ENCODE results near the gene FAM227B. TPM values are rescaled to one million over a fixed set of nuclear protein-coding genes. Genes with fewer than 3 reads are reported as not detected.

The FAM227B gene
- polyA plus RNA-seq, 1 donor (not counting 4 experiments of a cell fraction or from before 2014, with no cell fraction given) = 7.2 TPM

DNA sequence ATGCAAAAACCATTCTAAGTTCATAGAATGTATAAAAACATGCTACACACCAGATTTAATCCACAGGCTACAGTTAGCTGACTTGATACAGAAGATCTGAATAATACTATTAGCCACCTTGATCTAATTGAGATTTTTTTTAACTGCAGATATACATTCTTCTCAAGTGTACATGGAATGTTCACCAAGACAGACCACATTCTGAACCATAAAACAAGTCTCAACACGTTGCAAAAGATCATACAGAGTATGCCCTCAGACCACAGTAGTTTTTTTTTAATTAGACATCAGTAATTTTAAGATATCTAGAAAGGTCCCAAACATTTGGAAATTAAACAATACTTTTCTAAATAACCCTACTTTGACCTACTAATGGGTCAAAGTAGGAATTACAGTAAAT, 114.3 kb downstream of the FAM227B start:
- Histone ChIP-seq H3K9me1 (ENCODE audit: control insufficient read depth, extremely low read depth, insufficient read depth, low read length) (no peaks in the 10 kb centered on the region), H2AFZ (ENCODE audit: control insufficient read depth, low read length) (no peak overlapping the region), H4K20me1 (ENCODE audit: control insufficient read depth, extremely low read depth, insufficient read depth, low read length) (no peaks in the 10 kb centered on the region), H3K27ac (ENCODE audit: control insufficient read depth, insufficient read depth, low read length) (no peak overlapping the region), H3K4me3 (ENCODE audit: control insufficient read depth in 2 of 3, extremely low read depth in 1 of 3, insufficient read depth in 2 of 3, low read depth in 1 of 3, low read length in 3 of 3) (no peak overlapping the region), H3K27me3 (ENCODE audit: control insufficient read depth, extremely low read depth, insufficient read depth, low read length) (no peaks in the 10 kb centered on the region), H3K4me1 (ENCODE audit: control insufficient read depth, extremely low read depth, insufficient read depth, low read length) (peaks cover 5% of the 10 kb centered on the region), H3K79me2 (ENCODE audit: control insufficient read depth, insufficient read depth, low read length) (no peaks in the 10 kb centered on the region), H3K4me2 (ENCODE audit: control insufficient read depth, extremely low read depth, insufficient read depth, low read depth, low read length) (no peak overlapping the region), H3K36me3 (ENCODE audit: control insufficient read depth in 2 of 2, extremely low read depth in 1 of 2, insufficient read depth in 2 of 2, low read length in 2 of 2) (no peaks in the 10 kb centered on the region), H3K9ac (ENCODE audit: control insufficient read depth, extremely low read depth, insufficient read depth, low read length) (no peak overlapping the region), H3K9me3 (ENCODE audit: control insufficient read depth, low read depth, low read length) (no peaks in the 10 kb centered on the region)
- dilution Hi-C loops (cut with MboI; ENCODE audit: extremely low pct_ligation_motif_present, low sequenced_read_pairs) = no loop called here
- no peak for FAIRE-seq
- no peak for TF ChIP-seq EZH2 (IDR thresholded peaks at IDR 0.05; ENCODE audit: low read length)
- TF ChIP-seq CTCF (optimal IDR thresholded peaks at IDR 0.05 in 1 of 3, IDR thresholded peaks at IDR 0.05 in 1 of 3, conservative IDR thresholded peaks at IDR 0.05 in 1 of 3; ENCODE audit: extremely low read depth in 1 of 3, insufficient read depth in 2 of 3, low read length in 3 of 3) = no peak
- peak; percentile 76 for DNase-seq (ENCODE audit: low read depth, low spot score)

- Histone ChIP-seq H3K9ac (ENCODE audit: control insufficient read depth, extremely low read depth, insufficient read depth, low read length) (no peak overlapping the region), H3K27ac (ENCODE audit: control insufficient read depth, insufficient read depth, low read length) (no peak overlapping the region), H3K36me3 (ENCODE audit: control insufficient read depth in 2 of 2, extremely low read depth in 1 of 2, insufficient read depth in 2 of 2, low read length in 2 of 2) (no peaks in the 10 kb centered on the region), H4K20me1 (ENCODE audit: control insufficient read depth, extremely low read depth, insufficient read depth, low read length) (no peaks in the 10 kb centered on the region), H3K9me3 (ENCODE audit: control insufficient read depth, low read depth, low read length) (peaks cover 2% of the 10 kb centered on the region), H3K9me1 (ENCODE audit: control insufficient read depth, extremely low read depth, insufficient read depth, low read length) (no peaks in the 10 kb centered on the region), H3K27me3 (ENCODE audit: control insufficient read depth, extremely low read depth, insufficient read depth, low read length) (no peaks in the 10 kb centered on the region), H2AFZ (ENCODE audit: control insufficient read depth, low read length) (no peak overlapping the region), H3K4me1 (ENCODE audit: control insufficient read depth, extremely low read depth, insufficient read depth, low read length) (peaks cover 5% of the 10 kb centered on the region), H3K4me3 (ENCODE audit: control insufficient read depth in 2 of 3, extremely low read depth in 1 of 3, insufficient read depth in 2 of 3, low read depth in 1 of 3, low read length in 3 of 3) (no peak overlapping the region), H3K4me2 (ENCODE audit: control insufficient read depth, extremely low read depth, insufficient read depth, low read depth, low read length) (no peak overlapping the region), H3K79me2 (ENCODE audit: control insufficient read depth, insufficient read depth, low read length) (no peaks in the 10 kb centered on the region)
- dilution Hi-C loops (cut with MboI; ENCODE audit: extremely low pct_ligation_motif_present, low sequenced_read_pairs) = no loop called here
- TF ChIP-seq CTCF (optimal IDR thresholded peaks at IDR 0.05 in 1 of 3, IDR thresholded peaks at IDR 0.05 in 1 of 3, conservative IDR thresholded peaks at IDR 0.05 in 1 of 3; ENCODE audit: extremely low read depth in 1 of 3, insufficient read depth in 2 of 3, low read length in 3 of 3) (no peak), EZH2 (IDR thresholded peaks at IDR 0.05; ENCODE audit: low read length) (no peak)
- DNase-seq (ENCODE audit: low read depth, low spot score) = no peak
- FAIRE-seq = no peak
These were observed 119.0 kb downstream of the FAM227B start for GRCh38 chr15:49501586-49501985.
